Measurements from ENCODE around the gene FAM168A. TPM values are rescaled to one million over a fixed set of nuclear protein-coding genes. Genes with fewer than 3 reads are reported as not detected.

FAM168A gene
- total and polyA plus RNA-seq, 2 donors from 2014 or later = 8.9 to 38.1 TPM

DNA sequence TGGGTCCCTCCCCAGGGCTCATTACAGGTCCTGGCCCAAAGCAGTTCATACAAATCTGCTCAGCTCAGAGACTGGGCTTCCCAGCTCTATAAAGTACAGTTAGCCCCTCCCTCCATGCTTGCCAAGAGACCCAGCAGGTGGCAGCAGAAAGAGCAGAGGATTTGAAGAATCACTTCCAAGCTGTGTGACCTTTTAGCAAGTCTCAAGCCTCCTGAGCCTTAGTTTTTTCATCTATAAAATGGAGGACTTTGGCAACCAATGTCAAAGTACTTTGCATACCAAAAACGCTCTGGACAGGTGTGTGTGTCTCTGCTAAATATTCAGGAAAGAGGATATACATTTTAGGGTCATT, 195.1 kb downstream of the FAM168A start:
- H3K36me3 ChIP-seq (ENCODE audit: control insufficient read depth in 2 of 3, insufficient read depth in 3 of 3, low read length in 3 of 3) = peaks cover 0 to 7% (median 0%) of the 10 kb centered on the region in 3 donors
- intact Hi-C loops (cut with DNase I) = loop anchor here (10.0 kb wide), 1 partner anchor 252 kb away; no protein-coding TSS in a partner anchor
- no peak overlapping the region for H3K4me3 ChIP-seq (ENCODE audit: low read length in 3 of 3)
- no peak for DNase-seq
- TF ChIP-seq, protein P1, sequence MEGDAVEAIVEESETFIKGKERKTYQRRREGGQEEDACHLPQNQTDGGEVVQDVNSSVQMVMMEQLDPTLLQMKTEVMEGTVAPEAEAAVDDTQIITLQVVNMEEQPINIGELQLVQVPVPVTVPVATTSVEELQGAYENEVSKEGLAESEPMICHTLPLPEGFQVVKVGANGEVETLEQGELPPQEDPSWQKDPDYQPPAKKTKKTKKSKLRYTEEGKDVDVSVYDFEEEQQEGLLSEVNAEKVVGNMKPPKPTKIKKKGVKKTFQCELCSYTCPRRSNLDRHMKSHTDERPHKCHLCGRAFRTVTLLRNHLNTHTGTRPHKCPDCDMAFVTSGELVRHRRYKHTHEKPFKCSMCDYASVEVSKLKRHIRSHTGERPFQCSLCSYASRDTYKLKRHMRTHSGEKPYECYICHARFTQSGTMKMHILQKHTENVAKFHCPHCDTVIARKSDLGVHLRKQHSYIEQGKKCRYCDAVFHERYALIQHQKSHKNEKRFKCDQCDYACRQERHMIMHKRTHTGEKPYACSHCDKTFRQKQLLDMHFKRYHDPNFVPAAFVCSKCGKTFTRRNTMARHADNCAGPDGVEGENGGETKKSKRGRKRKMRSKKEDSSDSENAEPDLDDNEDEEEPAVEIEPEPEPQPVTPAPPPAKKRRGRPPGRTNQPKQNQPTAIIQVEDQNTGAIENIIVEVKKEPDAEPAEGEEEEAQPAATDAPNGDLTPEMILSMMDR (IDR thresholded peaks at IDR 0.05; ENCODE audit: borderline replicate concordance, extremely low read depth, insufficient read depth) = no peak
- no peak for FAIRE-seq
- no peak overlapping the region for H3K27ac ChIP-seq (ENCODE audit: low read depth in 2 of 2, low read length in 2 of 2)
- H3K4me1 ChIP-seq (ENCODE audit: control insufficient read depth in 2 of 3, insufficient read depth in 2 of 3, low read depth in 1 of 3, low read length in 3 of 3) = peaks cover 0 to 3% (median 2%) of the 10 kb centered on the region in 3 donors
- no peaks in the 10 kb centered on the region for H3K9me3 ChIP-seq (ENCODE audit: control insufficient read depth in 2 of 3, insufficient read depth in 1 of 3, low read length in 3 of 3)
- H3K9ac ChIP-seq (ENCODE audit: low read length in 3 of 3) = no peak overlapping the region
- H3K27me3 ChIP-seq (ENCODE audit: control insufficient read depth, insufficient read depth, low read length) = no peaks in the 10 kb centered on the region

DNA sequence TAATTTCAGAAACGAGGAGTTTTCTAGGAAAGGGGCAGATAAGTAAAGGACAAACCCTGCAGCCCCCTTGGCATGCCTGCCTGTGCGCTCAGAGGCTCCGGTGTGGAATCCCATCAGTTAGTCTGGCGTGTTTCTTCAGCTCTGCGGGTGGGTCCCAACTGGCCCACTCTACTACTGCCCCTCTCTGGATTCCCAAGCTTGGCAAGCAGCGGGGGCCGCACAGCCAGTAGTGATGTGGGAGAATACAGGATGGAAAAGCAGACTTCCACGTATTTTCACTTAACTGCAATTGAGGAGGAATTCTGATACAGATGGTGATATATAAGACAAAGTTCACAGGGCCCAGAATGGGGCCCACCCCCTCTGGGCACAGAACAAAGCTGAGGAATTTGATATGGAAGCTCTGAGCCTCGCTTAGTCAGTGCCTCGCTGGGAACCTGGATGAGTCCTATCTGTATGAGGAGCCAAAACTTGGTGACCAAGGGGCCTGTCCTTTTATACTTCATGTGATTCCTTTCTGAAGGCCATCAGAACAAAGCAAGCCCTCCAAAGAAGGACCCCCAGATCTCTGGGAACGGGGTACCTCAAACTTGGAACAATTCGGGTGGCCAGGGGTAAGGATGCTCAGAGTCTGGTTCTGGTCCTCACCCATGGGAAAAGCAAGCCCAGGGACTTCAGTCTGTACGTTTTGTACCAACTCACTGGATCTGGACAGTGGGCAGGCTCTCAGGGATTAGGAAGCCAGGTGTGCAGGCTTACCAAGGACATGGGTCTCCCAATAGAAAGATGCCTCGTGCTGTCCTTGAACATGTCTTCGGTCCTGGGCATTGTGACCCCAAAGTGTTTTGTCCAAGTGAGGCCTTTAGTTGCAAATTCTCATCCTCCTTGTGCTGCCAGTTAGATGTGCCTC, 195.7 kb downstream of the FAM168A start:
- peaks cover 0 to 3% (median 2%) of the 10 kb centered on the region in 3 donors for H3K4me1 ChIP-seq (ENCODE audit: control insufficient read depth in 2 of 3, insufficient read depth in 2 of 3, low read depth in 1 of 3, low read length in 3 of 3)
- DNase-seq = no peak
- TF ChIP-seq, protein P1 (IDR thresholded peaks at IDR 0.05; ENCODE audit: borderline replicate concordance, extremely low read depth, insufficient read depth) = no peak
- no peak overlapping the region for H3K4me3 ChIP-seq (ENCODE audit: low read length in 3 of 3)
- no peaks in the 10 kb centered on the region for H3K27me3 ChIP-seq (ENCODE audit: control insufficient read depth, insufficient read depth, low read length)
- no peak for FAIRE-seq
- peaks cover 0 to 7% (median 0%) of the 10 kb centered on the region in 3 donors for H3K36me3 ChIP-seq (ENCODE audit: control insufficient read depth in 2 of 3, insufficient read depth in 3 of 3, low read length in 3 of 3)
- no peak overlapping the region for H3K9ac ChIP-seq (ENCODE audit: low read length in 3 of 3)
- no peaks in the 10 kb centered on the region for H3K9me3 ChIP-seq (ENCODE audit: control insufficient read depth in 2 of 3, insufficient read depth in 1 of 3, low read length in 3 of 3)
- intact Hi-C loops (cut with DNase I) = loop anchor here (10.0 kb wide), 1 partner anchor 253 kb away; no protein-coding TSS in a partner anchor
- no peak overlapping the region for H3K27ac ChIP-seq (ENCODE audit: low read depth in 2 of 2, low read length in 2 of 2)

DNA sequence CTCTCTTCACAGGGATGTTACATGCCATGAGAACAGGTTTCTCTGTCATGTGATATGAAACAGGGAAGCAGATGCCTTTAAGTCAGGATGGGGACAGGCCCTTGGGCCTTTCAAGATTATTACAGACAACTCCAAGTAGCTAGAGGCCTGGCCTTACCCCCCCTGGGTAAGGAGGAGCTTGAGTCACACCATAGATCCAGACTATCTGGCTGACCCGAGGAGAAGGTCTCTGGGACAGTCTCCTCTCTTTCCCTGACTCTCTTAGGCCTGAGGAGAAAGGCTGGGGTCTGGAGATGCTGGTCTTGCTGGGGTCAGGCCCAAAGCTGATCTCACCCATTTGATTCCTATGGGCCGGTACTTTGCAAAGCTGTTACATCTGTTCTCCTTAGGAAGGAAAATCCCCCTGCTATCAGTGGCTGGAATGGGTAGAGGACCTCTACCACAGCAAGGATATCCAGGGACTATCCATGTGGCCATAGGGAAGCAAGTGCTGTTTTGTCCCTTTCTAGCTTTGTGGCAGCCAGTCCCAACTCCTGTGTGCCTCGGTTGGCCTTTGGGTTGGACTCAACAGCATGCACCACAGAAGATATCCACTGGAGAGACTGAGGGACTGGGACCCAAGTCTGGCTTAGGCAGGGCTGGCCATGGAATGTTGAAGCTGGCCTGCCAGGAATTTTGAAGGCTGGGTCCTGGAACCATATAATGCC, 196.5 kb downstream of the FAM168A start:
- Histone ChIP-seq H3K27me3 (ENCODE audit: control insufficient read depth, insufficient read depth, low read length) (no peaks in the 10 kb centered on the region), H3K4me3 (ENCODE audit: low read length in 3 of 3) (no peak overlapping the region), H3K4me1 (ENCODE audit: control insufficient read depth in 2 of 3, insufficient read depth in 2 of 3, low read depth in 1 of 3, low read length in 3 of 3) (peaks cover 0 to 3% (median 2%) of the 10 kb centered on the region in 3 donors), H3K9ac (ENCODE audit: low read length in 3 of 3) (no peak overlapping the region), H3K27ac (ENCODE audit: low read depth in 2 of 2, low read length in 2 of 2) (no peak overlapping the region), H3K36me3 (ENCODE audit: control insufficient read depth in 2 of 3, insufficient read depth in 3 of 3, low read length in 3 of 3) (peaks cover 0 to 7% (median 0%) of the 10 kb centered on the region in 3 donors), H3K9me3 (ENCODE audit: control insufficient read depth in 2 of 3, insufficient read depth in 1 of 3, low read length in 3 of 3) (no peaks in the 10 kb centered on the region)
- TF ChIP-seq, protein P1 (IDR thresholded peaks at IDR 0.05; ENCODE audit: borderline replicate concordance, extremely low read depth, insufficient read depth) = no peak
- intact Hi-C loops (cut with DNase I) = loop anchor here (10.0 kb wide), 1 partner anchor 253 kb away; no protein-coding TSS in a partner anchor
- FAIRE-seq (no peak), DNase-seq (no peak)

All from kidney (tissue), 14 donors.